IPS-18c (cell line): ENCODE measurements around the gene CCDC138.

Experiments
- H3K4me3 ChIP-seq: 2 replicates; pipeline ENCODE4 v1.7.0; 2013; ENCODE audit warnings: low read depth, mild to moderate bottlenecking, low read length, moderate library complexity; ENCODE audit not compliant: insufficient read depth
- H3K9me3 ChIP-seq: one replicate; pipeline ENCODE4 v1.6.1; 2013; ENCODE audit warnings: mild to moderate bottlenecking, low read length, moderate library complexity; ENCODE audit not compliant: control insufficient read depth, insufficient read depth

The CCDC138 gene

DNA sequence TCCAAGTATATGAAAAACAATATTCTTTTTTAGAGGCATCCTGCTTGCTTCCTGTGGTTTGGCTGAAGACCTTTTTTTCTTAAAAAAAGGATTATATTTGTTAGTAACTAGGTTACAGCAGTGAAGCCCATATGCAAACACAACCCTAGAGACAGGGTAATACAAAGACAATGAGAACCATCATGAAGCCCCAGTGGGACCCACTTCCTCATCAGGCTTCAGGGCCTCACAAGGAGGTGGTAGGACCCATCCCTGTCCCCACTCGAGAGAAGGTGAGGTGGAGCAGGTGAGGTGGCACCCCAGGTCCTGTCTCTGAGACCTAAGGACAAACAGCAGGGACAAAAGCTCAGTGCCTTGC is 122.1 kb downstream of the CCDC138 start:
- Histone ChIP-seq H3K9me3 (no peaks in the 10 kb centered on the region), H3K4me3 (no peak overlapping the region)

DNA sequence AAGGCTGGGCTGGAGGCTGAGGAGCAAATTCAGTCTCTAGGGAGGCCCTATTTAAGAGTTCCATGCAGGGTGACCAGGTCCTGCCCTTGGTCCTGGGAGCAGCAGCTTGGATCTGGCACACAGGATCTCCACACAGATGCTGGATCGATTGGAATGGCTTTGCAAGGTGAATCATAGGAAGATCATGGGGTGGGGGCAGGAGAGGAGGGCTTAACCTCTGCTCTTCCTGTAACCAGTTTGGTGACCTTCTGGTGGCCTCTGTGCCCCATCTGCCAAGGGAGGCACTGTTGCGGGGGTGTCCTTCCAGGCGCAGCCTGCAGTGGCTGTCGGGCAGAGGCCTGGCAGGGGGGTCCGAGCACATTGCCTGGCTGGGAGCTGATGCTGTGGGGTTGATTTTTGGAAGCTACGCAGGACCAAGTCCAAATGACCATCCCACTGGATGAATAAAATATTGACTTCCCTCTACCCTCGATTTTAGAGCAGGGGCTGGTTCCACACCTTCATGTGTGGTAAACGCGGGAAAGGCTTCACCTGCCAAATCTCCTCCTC is 122.8 kb downstream of the CCDC138 start:
- no peaks in the 10 kb centered on the region for H3K9me3 ChIP-seq
- H3K4me3 ChIP-seq: no peak overlapping the region

GRCh38 chr2:108910011-108910431 is 123.5 kb downstream of the CCDC138 start:
- Histone ChIP-seq H3K9me3 (no peaks in the 10 kb centered on the region), H3K4me3 (no peak overlapping the region)

- Histone ChIP-seq H3K9me3 (no peaks in the 10 kb centered on the region), H3K4me3 (no peak overlapping the region)
These were observed 124.2 kb downstream of the CCDC138 start for GRCh38 chr2:108910541-108911396.

GRCh38 chr2:108911401-108911800 is 124.8 kb downstream of the CCDC138 start:
- no peaks in the 10 kb centered on the region for H3K9me3 ChIP-seq
- no peak overlapping the region for H3K4me3 ChIP-seq

DNA sequence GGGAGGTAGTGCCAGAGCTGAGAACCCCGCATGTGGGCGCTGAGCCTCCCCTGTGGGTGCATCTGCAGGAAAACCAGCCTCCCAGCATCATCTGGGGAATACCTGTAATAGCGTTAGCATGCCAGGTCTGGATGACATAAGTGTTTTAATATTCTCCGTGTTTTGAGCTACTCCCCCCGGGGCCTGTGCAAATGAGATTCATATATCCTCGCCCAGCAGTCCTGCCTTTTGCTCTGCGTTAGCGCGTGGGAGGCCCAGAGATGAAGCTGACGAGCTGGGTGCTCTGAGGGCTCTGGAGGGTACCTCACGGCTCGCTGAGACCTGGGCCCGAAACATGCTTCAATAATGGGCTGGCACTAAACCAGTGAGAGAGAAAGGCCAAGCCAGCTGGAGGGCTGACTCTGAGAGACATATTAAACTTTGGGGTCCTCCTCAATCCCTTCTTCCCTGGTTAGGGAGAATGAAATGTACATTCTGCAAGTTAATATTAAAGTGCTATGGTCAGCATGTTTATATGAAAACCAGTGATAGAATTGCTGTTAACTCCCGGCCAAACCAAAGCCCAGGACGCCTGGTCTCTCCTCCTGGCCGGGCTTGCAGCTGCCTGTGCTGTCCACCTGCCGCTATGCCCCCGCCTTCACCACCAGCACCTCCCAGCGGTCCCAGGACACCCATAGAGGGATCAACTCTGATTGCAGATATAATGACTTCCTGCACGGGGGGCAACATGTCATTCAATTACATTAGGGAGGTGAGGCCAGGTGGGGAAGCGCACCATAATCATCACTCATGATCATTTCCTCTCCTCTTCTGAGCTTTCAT is 125.4 kb downstream of the CCDC138 start:
- Histone ChIP-seq H3K4me3 (no peak overlapping the region), H3K9me3 (no peaks in the 10 kb centered on the region)

GRCh38 chr2:108912629-108912902 is 126.0 kb downstream of the CCDC138 start:
- H3K9me3 ChIP-seq: no peaks in the 10 kb centered on the region
- H3K4me3 ChIP-seq: no peak overlapping the region

DNA sequence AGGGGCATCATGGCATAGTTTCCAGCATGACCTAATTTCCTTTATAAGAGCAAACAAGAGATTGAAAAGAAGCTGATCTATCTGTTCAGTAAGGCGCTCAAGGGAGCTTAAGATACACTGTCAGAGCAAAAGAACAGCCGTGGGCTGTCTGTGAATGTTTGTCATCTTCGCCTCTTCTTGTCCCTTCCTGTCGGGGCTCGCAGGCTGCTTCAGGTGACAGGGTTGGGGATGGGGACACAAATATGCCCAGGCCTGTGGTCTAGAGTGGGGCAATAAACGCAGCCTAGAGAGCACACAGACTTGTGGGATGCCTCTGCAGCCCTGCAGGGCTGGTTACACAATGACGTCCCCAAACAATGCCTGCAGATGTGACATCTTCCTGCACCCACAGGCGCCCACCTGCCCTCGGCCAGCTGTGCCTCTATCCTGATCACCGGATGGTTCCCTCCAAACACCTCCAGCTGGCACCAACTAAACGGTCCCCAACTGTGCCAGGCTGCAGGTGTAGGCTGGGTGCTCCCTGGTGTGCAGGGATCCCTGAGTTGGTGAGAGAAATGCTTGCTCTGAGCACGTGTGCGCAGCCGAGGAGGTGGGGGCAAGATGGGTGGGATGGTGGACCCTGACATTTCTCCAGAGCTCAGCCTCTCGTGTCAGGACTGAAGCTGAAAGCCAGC is 129.7 kb downstream of the CCDC138 start:
- Histone ChIP-seq H3K9me3 (peaks cover under 1% of the 10 kb centered on the region), H3K4me3 (no peak overlapping the region)

DNA sequence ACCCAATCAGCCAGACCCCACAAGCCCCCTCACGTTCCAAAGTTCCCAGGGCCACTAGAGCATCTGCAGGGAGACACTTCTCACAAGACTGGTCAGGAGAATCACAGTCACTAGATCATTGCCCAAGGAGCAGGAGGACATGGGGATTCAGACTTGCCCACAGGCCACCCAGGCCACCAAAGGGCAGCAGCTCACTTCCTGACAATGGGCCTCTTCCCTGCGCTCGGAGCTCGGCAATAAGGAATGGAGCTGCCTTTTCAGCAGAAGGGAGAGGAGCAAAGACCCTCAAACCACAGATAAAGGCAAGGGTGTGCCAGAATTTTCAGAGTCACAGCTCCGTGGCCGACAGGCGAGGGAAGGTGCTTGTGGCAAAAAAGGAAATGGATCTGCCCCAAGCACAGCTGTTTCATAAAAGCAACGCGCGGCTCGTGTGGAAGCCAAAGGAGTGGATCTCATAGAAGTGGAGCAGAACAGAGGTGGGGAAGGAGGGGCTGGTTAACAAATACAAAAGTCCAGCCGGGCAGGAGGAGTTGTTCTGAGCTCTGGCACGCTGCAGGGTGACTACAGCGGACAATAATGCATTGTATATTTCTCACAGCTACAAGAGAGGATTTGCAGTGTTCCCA is 130.3 kb downstream of the CCDC138 start:
- Histone ChIP-seq H3K9me3 (peaks cover 2% of the 10 kb centered on the region), H3K4me3 (no peak overlapping the region)

DNA sequence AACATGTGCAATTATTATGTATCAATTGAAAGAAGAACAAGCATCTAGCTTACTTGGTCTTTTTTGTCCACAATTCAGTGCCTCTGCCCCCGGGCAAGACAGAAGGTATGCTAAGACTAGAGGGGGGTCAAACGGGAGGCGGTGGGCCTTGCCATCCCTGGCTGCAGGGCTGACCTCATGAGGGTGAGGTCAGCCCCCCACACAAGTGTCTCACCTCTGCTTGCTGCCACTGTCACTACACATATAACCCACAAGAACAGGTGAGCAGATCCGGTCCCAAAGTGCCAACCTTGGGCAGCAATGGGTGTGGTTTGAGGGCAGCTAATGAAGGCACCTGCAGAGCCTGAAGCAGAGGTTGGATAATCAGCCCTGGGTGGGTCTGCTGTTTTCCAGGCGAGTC is 131.0 kb downstream of the CCDC138 start:
- Histone ChIP-seq H3K4me3 (no peak overlapping the region), H3K9me3 (peaks cover 2% of the 10 kb centered on the region)

GRCh38 chr2:108918156-108918874 is 131.7 kb downstream of the CCDC138 start:
- H3K9me3 ChIP-seq: peaks cover 2% of the 10 kb centered on the region
- H3K4me3 ChIP-seq: no peak overlapping the region

GRCh38 chr2:108918941-108919341 is 132.4 kb downstream of the CCDC138 start:
- H3K4me3 ChIP-seq: no peak overlapping the region
- H3K9me3 ChIP-seq: peaks cover 2% of the 10 kb centered on the region

- Histone ChIP-seq H3K9me3 (peaks cover 2% of the 10 kb centered on the region), H3K4me3 (no peak overlapping the region)
These were observed 133.2 kb downstream of the CCDC138 start for GRCh38 chr2:108919571-108920373.

- Histone ChIP-seq H3K9me3 (peaks cover 2% of the 10 kb centered on the region), H3K4me3 (no peak overlapping the region)
These were observed 134.1 kb downstream of the CCDC138 start for GRCh38 chr2:108920686-108921085.

DNA sequence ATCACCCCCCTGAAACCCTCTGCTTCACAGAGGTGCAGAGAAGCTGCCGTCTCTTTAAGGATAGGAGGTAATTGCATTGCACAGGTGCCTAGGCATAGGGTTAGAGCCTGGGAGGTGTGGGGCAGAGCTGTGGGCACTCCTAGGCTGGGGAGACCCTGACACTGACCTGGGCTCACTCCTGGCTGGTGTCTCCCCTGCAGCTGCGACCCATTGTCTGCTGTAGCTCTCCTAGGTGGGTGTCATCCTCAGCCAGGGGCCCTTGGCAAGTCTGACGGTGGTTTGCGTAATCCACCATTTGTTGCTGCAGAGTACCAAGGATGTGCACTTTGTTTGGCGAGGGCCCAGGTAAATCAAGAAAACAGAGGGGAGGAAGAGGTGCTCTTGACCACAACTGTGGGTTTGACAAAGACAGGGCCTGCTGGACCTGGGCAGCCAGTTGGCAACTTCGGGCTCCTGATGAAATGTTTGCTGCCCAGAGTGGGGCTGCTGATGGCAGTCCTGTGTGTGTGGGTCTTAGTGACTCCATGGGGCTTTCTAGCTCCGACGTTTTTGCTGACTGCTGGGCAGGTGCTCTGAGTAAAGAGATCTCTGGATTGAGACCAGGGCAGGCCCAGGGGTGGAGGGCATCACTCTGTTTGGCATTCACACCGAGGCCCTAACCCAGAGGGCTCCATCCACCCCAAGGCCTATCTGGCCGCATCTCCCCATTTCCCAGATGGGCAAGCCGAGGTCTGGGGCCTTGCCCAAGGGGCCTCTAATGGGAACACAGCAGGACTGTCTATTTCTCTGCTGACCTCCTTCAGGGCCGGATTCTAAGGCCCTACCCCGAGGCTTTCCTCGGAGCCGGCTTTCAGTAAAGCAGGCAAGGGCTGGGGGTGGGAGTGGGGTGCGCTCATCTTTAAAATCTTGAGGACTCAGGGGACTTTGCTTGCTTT is 134.8 kb downstream of the CCDC138 start:
- Histone ChIP-seq H3K4me3 (no peak overlapping the region), H3K9me3 (peaks cover 2% of the 10 kb centered on the region)
